D341Med (cell line): ENCODE measurements around the gene CDH4.

Experiments
- DNase-seq: peaks from one replicate; pipeline ENCODE4 v3.0.0; 2012; ENCODE audit warnings: low spot score

The CDH4 gene

DNA sequence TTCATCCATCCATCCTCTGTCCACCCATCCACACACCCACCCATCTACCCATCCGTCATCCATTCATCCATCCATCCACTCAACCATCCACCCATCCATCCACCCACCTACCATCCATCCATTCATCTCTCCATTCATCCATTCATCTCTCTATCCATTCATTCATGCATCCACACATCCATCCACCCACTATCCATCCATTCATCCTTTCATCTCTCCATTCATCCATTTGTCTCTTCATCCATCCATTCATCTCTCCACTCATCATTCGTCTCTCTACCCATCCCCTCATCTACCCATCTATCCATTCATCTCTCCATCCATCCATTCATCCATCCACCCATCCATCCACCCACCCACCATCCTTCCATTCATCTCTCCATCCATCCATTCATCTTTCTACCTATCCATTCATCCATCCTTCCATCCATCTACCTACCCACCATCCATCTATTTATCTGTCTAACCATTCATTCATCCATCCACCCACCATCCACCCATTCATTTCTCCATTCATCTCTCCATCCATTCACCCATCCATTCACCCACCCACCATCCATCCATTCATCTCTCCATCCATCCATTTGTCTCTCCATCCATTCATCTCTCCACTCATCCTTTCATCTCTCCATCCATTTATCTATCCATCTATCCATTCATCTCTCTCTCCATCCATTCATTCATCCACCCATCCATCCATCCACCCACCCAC lies 538.2 kb downstream of the CDH4 start:
- DNase-seq: no peak

DNA sequence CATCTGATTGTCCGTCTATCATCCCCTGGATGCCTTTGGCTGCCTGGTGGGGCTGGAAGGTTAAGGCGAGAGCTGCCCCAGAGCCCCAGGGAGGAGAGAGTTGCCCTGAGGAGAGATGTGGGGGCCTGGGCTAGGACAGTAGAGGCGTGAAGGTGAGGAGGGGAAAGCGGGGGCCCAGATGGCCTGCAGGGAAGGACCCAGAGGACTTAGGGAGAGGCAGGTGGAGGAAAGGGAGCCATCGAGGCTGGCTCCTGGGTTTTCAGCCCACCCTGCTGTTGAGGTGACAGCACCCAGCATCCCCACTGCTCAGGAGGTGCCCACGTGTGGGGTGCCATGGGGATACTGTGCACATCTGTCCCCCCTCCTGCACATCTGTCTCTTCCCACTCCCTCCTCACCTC lies 539.9 kb downstream of the CDH4 start:
- no peak for DNase-seq

DNA sequence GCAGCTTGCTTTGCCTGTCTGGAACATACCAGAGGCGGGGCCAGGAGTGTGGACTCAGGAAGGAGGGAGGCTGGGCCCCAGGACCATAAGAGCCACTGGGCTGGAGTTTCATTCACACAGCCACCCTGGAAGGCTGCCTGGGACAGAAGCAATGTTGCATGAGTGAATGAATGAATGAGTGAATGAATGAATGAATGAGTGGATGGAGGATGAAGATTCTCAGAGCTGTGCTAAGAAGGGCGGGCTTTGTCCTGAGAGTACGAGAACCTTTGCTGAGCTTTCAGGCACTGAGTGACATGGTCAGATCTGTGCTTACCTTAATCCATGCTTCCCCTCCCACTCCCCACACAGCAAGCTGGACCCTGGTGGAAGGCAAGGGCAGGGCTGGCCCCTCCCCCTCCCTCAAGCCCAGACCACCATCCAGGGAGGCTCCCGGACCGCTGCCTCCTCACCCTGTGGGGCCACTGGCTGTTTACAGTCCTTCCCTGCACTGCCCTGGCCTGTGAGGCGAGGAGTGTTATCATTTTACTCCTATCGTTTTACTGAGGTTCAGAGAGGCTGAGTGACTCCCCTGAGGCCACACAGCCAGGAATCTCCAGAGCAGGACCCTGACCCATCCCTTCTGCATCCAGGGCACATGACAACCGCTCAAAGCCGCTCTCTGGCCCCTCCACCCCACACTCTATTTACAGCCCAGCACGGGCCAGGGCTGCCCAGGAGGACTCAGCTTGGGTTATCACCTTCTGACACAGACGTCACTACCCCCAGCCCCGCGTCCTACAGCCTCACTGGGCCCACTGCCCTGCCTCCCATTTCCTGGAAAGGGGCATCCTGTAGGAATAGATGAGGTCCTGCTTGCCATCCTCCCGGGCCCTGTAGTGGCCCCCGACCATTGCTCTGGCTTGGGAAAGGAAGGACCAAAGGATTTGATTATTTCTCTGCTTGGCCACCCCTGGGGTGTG lies 543.9 kb downstream of the CDH4 start:
- DNase-seq: no peak

DNA sequence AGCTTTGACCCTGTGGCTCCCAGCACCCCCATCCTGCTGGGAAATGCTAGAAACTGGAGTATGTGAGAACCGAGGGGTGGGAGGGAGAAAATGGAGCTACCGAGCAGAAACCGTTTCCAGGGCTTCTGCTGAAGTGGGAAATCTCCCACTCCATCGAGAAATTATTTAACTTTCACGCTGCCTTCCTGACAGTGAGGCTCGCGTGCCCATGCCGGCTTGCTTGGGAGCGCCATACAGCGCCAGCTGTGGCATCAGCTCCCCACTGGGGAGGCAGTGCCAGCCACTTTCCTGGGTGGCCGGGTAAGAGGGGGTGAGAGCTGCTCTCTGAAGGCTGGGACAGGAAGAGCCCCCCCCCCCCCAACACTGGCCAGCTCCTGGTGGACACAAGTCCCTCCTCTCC lies 544.7 kb downstream of the CDH4 start:
- no peak for DNase-seq

DNA sequence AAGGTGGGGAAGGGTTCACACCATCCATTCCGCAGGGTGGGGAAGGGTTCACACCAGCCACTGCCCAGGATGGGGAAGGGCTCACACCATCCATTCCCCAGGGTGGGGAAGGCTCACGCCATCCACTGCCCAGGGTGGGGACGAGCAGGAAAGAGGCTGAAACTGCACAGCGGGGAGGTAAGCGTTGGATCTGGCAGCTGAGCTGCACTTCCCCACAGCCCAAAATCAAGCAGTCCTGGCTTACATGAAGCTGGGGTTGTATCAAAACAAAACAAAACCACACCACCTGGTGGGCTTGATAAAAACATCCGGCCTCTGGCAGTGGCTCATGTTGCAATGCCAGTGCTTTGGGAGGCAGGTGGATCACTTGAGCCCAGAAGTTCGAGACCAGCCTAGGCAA lies 545.1 kb downstream of the CDH4 start:
- no peak for DNase-seq

DNA sequence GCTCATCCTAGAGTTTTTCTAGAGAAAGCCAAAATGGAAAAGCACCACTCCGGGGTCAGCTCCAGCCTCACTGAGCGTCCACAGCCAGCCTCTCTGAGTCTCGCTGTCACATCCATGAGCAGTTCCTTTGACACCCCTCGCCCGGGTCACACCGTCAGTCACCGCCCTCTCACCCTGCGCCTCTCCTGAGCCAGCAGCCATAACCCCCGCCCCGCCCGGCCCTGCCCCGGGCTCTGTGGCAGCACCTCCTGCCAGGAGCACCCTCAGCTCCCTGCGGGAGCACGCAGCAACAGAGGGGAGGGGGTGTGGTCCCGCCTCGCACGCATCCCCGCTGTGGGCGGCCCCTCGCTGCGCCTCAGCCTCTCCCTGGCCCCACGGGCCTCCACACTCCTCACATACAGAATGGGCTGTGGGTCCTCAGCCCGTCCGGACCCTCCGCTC lies 545.9 kb downstream of the CDH4 start:
- DNase-seq: no peak

DNA sequence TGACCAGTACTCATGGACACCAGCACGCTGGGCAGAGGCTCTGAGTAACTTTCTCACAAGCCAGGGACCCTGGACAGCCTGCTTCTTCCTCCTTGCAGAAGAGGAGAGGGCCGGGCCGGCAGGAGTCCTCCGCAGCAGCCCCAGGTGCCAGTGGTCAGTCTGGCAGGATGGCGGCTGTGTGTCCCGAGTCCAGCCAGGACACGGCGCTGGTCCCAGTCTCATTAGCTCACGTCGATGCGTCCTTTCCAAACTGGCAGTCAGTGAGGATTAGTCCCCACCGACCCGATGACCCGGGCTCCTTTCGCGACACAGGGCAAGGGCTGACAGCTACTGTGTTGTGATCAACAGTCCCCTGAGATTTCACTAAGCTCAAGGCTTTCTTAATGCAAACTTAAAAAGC lies 546.6 kb downstream of the CDH4 start:
- no peak for DNase-seq

DNA sequence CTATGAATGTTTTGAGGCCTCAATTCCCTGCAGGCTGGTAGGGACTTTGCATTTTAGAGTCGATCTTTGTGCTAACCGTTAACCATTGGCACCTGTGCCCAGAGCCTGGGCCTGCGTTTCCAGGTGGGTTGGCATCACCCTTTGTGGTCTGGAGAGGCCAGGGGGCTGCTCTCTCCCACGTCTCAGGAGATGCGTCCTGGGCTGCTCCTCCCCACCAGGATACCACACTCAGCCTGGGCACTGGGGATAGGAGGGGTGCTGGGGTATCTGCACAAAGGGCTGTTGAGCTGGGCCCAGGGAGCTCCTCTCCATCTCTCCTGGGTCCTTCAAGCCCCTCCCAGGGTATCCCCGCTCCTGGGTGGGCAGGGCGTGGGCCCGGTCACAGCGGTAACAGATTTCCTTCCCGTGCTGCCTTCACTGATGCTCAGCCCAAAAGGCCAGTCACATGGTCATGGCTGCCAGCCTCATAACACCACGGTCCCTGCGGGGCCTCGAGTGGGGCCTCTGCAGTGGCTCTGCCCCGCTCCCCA lies 547.4 kb downstream of the CDH4 start:
- DNase-seq: no peak

DNA sequence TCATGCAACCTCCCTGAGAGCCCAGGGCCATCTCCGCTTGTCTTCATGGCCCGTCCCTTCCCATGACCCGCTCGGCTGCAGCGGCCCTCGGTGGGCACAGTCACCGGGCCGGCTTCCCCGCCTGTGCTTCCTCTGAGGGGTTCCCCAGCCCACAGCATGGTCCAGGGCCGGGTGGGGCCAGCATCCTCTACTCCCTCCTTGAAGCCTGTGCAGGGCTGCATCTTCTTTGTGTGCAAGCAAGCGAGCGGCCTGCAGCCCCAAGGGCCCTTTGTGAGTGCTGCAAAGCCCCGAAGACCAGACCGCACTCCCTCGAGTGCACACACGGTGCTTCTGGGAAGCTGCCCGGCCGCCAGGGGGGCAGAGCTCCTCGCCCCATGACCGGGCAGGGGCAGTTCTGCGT lies 547.9 kb downstream of the CDH4 start:
- DNase-seq: no peak

DNA sequence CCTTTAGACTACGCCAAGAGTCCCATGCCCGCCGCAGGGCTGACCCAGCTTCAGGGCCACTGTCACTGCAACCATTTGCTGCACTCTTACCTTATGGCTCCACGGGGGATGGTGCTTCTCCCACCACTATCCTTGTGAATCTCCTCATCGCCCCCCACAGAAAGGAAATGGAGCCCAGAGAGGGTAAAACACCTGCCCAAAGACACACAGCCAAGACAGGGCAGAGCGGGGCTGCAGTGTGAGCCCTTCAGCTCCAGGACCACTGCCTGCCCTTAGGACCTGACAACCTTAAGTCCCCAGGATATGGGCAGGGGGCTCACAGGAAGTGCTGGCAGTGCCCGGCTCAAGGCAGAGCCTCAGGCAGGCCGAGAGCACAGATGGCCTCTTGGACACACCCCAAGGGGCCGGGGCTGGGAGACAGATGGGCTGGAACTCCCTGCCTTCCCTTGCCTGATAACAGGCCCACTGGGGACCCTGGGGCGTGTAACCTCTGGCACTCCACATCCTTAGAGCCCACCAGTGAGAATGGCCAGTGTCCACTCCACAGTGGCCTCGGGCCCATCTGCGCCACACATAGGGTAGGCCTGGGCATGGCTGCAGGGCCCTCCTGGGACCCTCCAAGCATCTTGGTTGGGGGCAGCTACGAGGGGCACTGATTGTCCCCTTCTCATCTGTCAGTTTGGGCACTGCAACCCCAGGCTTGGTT lies 548.5 kb downstream of the CDH4 start:
- no peak for DNase-seq

DNA sequence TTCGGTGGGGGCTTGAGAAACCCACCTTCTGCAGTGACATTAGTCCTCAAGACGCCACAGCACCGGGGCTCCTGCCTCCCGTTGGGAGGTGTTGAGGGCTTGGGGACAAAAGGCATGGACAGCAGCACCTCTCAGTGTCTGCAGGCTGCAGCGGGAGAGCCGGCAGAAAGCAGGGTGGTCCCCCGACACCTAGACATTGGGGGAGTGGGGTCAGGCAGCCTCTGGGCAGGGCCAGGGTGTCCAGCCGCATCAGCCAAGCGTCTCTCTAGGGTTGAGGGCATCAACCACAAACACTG lies 549.0 kb downstream of the CDH4 start:
- DNase-seq: no peak

DNA sequence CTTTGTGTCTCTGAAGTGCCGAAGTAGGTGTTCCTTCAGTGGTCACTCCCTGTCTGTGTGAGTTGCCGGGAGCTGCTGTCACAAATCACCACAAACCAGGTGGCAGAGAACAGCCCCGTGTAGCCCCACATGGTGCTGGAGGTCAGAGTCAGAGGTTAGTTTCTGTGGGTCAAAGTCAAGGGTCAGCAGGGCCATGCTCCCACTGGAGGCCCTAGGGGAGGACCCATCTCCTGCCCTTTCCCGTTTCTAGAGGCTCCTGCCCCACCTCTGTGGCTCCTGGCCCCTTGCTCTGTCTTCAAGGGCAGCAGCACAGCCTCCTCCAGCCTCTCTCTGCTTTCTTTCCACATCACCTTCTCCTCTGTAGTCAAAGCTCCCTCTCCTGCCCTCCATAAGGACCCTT lies 549.4 kb downstream of the CDH4 start:
- no peak for DNase-seq

DNA sequence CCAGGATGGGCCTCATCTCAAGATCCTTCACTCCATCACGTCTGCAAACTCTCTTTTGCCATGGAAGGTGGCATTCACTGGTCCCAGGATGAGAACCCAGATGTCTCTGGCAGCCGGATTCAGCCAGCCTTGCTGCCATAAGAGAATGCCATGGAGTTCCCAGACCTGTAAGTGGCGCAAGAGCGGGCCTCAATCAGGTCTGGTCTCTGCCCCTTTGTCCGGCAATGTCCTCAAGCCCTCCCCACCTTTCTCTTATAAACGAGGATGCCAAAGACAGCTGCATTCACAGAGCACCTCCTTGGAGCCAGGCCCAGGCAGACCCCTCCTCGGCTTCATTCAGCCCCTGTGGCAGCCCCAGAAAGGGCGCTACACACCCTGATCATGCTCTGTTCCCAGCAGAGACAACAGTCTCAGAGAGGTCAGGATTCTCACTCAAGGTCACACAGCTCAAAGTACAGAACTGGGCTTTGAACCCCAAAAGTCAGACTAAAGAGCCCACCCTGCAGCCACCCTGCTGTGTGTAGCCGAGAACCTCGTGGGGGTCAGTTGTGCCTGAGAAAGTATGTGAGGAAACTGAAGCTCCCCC lies 549.9 kb downstream of the CDH4 start:
- no peak for DNase-seq

DNA sequence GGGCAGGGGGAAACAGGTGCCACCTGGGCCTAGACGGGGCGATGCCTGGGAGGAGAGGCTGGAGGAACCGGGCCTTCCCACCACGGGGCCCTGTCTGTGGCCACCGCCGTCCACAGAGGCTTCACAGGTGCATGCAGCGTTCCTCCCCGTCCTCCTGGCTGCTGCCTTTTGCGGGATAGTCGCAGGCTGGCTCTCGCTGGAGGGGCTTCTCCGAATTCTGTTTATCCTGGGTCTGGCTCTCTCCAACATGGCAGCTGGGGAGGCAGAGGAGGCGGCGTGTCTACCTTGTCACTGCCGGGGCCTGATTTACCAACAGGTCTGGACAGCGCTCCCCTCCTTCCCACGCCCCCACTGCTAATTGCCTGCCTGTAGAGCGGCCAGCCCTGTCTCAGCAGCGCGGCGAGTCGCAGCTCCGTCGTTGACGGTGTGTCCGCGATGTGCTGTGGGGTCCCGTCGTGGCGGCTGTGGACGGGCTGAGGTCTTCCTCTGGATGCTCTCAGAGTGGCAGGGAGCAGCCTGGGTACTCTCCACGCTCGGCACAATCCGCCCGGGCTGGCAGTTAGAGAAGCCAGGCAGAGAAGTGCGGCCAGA lies 550.8 kb downstream of the CDH4 start:
- no peak for DNase-seq

DNA sequence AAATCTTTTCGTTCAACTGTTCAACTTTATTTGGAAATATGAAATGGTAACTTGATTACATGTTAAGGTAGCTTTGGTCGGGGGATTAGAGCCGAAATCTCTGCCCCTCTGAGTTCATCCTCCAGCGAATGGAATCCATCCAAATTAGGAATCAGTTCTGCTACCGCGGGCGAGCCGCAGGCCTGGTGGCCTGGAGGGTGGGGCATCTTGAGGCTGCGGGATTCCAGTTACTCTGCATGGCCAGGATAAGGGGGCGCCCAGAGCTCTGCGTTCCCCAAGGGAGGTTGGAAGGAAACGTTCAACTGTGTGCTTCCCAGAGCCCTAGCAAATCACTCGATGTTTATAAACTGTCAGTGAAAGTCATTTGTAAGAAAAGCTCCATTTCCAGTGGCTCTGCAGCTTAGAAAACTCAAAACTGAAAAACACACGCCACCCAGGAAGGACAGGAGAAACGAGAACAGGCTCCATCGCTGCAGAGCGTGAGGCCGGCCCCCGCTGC lies 551.4 kb downstream of the CDH4 start:
- DNase-seq: no peak

DNA sequence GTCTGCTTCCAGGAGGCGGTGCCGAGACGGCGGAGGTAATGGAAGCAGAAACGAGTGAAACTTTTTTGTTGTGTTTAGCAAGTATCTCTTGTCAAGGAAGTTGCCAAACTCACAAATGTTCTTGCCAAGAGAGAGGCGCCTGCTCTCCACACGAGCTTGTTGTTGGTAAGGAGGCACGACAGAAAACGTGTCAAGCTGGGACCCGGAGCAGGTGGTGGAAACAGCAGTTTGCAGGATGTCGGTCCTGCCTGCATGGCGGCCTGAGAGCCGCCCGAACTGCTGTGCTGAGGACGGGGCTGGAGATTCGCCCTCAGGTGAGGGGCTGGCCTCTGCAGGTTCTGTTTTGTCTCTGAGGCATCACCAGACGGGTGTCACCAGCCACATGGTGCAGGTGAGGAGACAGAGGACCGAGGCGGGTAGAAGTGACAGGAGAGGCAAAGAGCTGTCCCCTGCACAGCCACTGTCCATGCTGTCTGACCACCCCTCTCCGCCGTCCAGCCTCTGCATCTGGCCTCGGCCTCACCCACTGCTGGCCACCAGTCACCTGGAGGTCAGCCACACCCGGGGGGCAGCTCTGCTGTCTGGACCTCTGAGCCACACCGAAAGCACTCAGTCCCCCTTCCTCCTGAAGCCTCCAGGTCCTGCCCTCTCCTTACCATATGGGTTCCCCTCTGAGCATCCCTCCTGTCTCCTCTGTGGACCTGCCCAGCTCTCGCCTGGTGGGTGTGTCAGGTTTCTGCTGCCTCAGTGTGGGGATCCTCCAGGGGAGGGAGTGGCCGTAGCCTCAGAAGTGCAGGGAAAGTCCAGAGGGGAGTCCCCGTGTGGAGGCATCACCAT lies 552.1 kb downstream of the CDH4 start:
- no peak for DNase-seq

DNA sequence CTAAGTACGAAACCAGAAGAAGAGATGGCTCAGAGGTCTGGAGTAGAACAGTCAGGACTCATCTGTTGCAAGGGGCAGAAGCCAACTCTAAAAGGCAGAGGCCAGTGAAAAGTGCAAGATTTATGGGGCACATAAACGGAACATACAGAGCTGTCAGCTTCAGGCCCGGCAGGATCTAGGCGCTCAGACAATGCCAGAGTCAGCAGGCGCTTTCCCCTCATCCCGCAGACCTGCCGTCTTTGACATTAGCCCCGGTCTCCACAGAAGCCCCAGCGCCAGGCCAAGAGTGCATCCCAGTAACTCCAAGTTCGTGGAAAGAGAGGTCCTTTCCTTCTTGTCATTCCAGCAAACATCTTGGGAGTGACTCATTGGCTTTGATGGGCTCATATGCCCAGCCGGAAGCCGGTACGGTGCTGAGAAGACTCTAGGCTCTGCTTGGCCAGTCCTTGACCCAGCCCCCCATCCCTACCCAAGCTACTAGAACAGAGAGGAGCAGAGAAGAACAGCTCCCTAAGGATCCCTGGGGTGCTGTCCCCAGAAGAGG lies 552.8 kb downstream of the CDH4 start:
- no peak for DNase-seq

DNA sequence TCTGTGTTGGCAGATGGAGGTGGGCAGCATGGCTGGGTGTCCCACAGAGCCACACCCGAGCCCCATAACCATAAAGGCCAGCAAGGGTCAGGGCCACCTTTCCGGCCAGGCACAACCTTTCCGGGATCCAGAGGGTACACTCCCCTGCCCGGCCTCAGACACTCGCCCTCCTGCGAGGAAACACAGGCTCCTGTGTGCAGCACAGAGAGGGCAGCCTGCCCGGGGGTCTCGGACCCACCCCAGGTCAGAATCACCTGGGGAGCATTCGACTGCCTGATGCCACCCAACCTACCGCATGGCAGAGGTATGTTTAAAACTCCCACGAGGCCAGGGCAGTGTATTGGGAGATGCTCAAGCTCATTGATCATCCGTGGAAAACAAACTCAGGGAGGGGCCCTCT lies 553.3 kb downstream of the CDH4 start:
- DNase-seq: no peak

DNA sequence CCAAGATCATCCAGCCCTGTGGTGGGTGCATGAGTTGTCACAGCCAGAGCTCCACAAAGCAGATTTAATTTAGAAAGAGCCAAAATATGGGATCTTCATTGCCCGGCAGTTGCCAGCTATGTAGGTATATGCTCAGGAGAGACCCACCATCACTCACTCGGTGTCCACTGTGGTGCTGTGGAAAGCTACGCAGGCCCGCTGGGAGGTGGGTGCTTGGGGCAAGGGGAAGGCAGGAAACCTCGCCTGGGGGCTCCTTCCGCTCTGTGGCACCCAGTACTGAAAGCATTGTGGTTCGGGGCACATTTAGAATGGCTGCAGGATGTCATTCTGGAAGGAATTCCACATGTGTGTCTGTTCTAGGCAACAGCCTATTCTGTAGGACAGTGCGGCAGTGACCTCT lies 553.7 kb downstream of the CDH4 start:
- no peak for DNase-seq

DNA sequence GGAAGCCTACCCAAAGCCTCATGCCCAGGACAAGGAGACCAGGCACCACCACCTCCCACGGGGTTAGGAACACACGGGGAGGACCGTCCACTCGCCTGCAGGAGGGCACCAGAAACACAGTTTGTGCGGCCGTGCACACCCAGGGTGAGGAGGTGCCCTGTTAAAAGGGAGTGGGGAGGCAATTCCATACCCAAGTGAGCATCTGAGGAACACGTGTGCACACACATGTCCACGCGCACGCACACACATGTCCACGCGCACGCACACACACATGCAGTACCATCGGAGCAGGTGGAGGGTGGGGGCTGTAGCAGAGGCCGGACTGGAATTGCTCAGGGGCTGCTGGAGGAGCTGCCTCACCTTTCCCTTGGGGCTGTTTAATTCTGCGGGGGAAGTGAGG lies 554.3 kb downstream of the CDH4 start:
- no peak for DNase-seq

DNA sequence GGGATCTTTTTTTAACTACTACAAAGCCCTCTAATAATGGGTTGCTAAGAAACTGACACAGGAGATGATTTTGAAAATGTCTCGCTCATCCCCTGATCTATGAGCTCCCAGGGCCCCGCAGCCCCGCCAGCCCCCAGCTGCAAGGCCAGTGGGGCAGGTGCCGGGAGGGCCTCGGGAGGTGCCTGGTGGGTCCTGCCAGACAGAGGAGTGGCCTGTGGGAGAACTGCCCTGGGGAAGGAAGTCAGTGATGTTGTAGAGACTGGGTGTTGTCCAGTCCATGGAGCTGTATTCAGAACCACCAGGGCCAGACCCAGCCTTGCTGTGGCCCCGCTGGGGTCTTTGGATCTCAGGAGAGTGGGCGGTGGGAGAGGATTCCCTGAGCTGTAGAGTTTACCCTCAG lies 554.9 kb downstream of the CDH4 start:
- DNase-seq: no peak
